Measurements from ENCODE around the gene NXPH2. TPM values are rescaled to one million over a fixed set of nuclear protein-coding genes. Genes with fewer than 3 reads are reported as not detected.

NXPH2 gene
- not detected for total RNA-seq

DNA sequence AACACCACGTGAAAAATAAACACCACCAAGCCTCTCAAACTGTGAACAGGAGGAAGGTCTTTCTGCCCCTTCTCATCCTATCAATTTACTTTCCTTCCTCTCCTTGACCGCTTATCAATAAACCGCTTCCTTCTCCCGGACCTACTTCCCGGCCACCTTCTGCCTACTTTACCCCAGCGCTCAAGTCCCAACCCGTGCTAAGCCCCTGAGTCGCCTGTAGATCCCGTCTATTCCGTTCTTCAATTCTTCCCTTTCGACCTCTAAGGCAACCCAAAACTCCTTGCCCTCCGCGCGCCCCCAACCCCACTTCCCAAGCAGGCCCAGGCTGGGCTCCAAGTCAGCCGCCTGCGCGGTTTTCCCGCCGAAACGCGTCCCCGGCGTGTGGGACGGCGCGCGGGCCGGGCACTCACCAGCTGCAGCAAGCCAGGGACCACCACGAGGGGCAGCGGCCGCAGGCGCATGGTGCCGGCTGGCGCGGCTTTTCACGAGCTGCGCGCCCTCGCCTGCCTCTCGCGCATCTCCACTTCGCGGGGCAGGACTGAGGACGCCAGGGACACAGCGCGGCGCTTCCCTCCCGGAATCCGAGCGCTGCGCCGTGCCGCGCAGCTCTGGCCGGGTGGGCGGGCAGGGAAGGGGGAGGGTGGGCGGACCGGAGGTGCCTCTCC is at the start of gene NXPH2:
Gene NXPH2 (minus strand): TSS at position 610 of the 665 bp plus-strand sequence. CDS start 149 bp downstream, at position 461.
- in situ Hi-C loops (cut with MboI; ENCODE audit: low sequenced_read_pairs in 4 of 4), result loop anchor here in 1 of 4 donors (10.0 kb wide), 1 partner anchor 865 kb away; no protein-coding TSS in a partner anchor
- TF ChIP-seq, protein P1, sequence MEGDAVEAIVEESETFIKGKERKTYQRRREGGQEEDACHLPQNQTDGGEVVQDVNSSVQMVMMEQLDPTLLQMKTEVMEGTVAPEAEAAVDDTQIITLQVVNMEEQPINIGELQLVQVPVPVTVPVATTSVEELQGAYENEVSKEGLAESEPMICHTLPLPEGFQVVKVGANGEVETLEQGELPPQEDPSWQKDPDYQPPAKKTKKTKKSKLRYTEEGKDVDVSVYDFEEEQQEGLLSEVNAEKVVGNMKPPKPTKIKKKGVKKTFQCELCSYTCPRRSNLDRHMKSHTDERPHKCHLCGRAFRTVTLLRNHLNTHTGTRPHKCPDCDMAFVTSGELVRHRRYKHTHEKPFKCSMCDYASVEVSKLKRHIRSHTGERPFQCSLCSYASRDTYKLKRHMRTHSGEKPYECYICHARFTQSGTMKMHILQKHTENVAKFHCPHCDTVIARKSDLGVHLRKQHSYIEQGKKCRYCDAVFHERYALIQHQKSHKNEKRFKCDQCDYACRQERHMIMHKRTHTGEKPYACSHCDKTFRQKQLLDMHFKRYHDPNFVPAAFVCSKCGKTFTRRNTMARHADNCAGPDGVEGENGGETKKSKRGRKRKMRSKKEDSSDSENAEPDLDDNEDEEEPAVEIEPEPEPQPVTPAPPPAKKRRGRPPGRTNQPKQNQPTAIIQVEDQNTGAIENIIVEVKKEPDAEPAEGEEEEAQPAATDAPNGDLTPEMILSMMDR (IDR thresholded peaks at IDR 0.05 in 4 of 5, conservative IDR thresholded peaks at IDR 0.05 in 1 of 5), result no peak
- no peak for TF ChIP-seq POLR2A (IDR thresholded peaks at IDR 0.05)
- Histone ChIP-seq H3K9me3 (no peaks in the 10 kb centered on the region), H3K36me3 (no peaks in the 10 kb centered on the region), H3K27me3 (peaks cover 27 to 36% (median 34%) of the 10 kb centered on the region in 3 donors), H3K4me3 (peak within 1 kb of the TSS; percentile 19 to 37 (median 28)), H3K27ac (no peak within 1 kb of the TSS), H3K4me1 (peaks cover 0 to 3% of the 10 kb centered on the region in 2 donors)
- intact Hi-C loops (cut with DNase I; ENCODE audit: low total_unique reads), result no loop called here
- ATAC-seq (no peak), DNase-seq (no peak)

DNA sequence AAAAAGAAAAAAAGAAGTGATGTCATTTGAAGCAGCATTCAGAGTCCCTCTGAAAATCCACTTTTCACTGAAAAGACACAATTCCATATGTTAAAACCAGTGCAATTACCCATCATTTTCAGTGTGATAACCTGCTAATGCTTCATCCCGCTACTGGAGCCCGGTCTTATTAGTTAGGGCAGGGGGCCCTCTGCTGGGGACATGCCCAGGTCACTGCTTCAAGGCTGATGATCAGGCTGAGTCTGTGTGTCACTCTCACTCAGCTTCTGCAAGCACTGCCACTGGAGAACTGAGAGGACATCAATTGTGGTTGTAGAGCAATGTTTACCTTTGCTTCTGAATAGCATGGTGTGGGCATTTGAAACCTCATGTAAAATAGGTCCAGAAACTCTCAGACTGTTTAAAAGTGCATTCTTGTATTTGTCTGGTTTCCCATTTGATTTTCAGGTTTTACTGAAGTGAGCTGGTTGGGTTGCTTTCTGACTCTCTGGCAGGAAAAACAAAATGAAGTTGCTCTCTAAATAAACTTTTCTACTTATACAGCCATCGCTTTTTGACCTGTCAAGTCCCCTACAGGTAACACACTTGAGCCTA is 49.2 kb upstream of the NXPH2 start:
- Histone ChIP-seq H3K27ac (no peak overlapping the region), H3K9me3 (no peaks in the 10 kb centered on the region), H3K4me3 (no peak overlapping the region), H3K4me1 (no peaks in the 10 kb centered on the region), H3K27me3 (no peaks in the 10 kb centered on the region), H3K36me3 (no peaks in the 10 kb centered on the region)
- ATAC-seq (no peak), DNase-seq (no peak)
- in situ Hi-C loops (cut with MboI; ENCODE audit: low sequenced_read_pairs in 4 of 4) (loop anchor here (10.0 to 25.0 kb wide), 2 partner anchors 915 to 917 kb away; no protein-coding TSS in a partner anchor), intact Hi-C loops (cut with DNase I; ENCODE audit: low total_unique reads) (no loop called here)
- no peak for TF ChIP-seq POLR2A (IDR thresholded peaks at IDR 0.05)
- TF ChIP-seq, protein P1 (IDR thresholded peaks at IDR 0.05 in 4 of 5, conservative IDR thresholded peaks at IDR 0.05 in 1 of 5), result no peak

DNA sequence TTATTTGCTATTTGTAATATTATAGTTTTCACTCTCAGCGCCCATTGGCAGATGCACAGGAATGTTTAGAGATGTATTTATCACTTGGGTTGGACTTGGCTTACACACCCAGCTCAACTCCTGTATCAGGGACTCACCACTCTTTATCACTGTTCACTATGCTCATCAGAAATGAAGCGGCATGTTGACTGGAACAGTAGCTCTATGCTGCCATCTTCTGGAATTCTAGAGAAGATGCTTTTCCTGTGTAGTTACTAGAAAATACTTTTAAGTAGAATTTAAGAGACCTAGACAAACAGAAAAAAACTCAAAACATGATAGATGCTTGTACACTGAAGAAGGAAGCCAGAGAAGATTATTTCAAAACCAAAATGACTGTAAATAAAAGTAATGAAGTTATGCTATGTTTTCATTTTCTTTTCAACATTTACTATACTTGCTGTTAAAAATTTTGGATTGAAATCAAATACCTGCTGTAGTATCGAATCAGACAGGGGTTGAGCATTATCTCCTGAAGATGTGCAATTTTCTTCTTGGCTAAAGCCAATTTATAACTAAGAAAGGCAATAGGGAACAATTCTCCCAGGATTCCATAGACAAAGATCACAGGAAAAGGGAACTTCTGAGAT is 47.4 kb upstream of the NXPH2 start:
- TF ChIP-seq, protein P1 (IDR thresholded peaks at IDR 0.05 in 4 of 5, conservative IDR thresholded peaks at IDR 0.05 in 1 of 5), result peak; percentile 51 to 74 (median 55)
- TF ChIP-seq POLR2A (IDR thresholded peaks at IDR 0.05), result no peak
- H3K27ac ChIP-seq, result no peak overlapping the region
- H3K36me3 ChIP-seq, result no peaks in the 10 kb centered on the region
- in situ Hi-C loops (cut with MboI; ENCODE audit: low sequenced_read_pairs in 4 of 4), result loop anchor here (10.0 to 25.0 kb wide), 2 partner anchors 913 to 915 kb away; no protein-coding TSS in a partner anchor
- DNase-seq, result no peak
- peak; percentile 56 to 65 for ATAC-seq
- H3K4me3 ChIP-seq, result no peak overlapping the region
- H3K27me3 ChIP-seq, result no peaks in the 10 kb centered on the region
- intact Hi-C loops (cut with DNase I; ENCODE audit: low total_unique reads), result no loop called here
- H3K9me3 ChIP-seq, result no peaks in the 10 kb centered on the region
- H3K4me1 ChIP-seq, result no peaks in the 10 kb centered on the region

DNA sequence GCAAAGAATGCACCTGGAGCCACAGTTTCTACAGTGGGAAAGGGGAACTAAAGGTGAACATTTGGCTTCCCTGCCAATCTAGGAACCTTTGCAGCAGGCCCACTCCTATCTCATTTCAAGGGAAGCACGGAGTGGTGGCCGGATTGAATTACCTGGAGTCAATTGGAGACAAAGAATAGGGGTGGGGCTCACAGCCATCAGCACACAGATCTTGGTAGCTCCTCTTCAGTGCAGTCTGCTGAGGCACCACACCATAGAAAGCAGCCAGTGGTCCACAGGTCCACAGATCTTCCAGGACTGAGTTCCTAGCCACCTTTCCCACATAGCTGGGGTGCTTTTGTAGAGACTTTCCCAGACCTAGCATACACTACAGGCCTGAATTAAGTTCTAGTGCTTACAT is 43.5 kb upstream of the NXPH2 start:
- in situ Hi-C loops (cut with MboI; ENCODE audit: low sequenced_read_pairs in 4 of 4), result loop anchor here in 3 of 4 donors (10.0 kb wide), 1 partner anchor 909 kb away; no protein-coding TSS in a partner anchor
- intact Hi-C loops (cut with DNase I; ENCODE audit: low total_unique reads), result no loop called here
- no peak overlapping the region for H3K27ac ChIP-seq
- TF ChIP-seq, protein P1 (IDR thresholded peaks at IDR 0.05 in 4 of 5, conservative IDR thresholded peaks at IDR 0.05 in 1 of 5), result no peak
- no peak for TF ChIP-seq POLR2A (IDR thresholded peaks at IDR 0.05)
- H3K36me3 ChIP-seq, result no peaks in the 10 kb centered on the region
- H3K27me3 ChIP-seq, result no peaks in the 10 kb centered on the region
- ATAC-seq (no peak), DNase-seq (no peak)
- no peak overlapping the region for H3K4me3 ChIP-seq
- no peaks in the 10 kb centered on the region for H3K4me1 ChIP-seq
- no peaks in the 10 kb centered on the region for H3K9me3 ChIP-seq

Data from gastrocnemius medialis (tissue), 4 donors.